HEK293 (cell line): ENCODE results near the gene ELAVL2.

Source experiments
- CTCF ChIA-PET: fragments of 350-600 bp; formaldehyde crosslinking; extraction: SDS; loops from one replicate; lab custom pipeline; 2021; ENCODE audit warnings: antibody characterized with exemption; lab: Yijun Ruan, JAX
- POLR2A ChIA-PET: fragments of 300-600 bp; formaldehyde crosslinking; extraction: SDS; loops from one replicate; lab custom pipeline; 2020; ENCODE audit warnings: antibody characterized with exemption, inconsistent platforms; lab: Yijun Ruan, JAX
- H3K27ac ChIP-seq: fragments of 200-500 bp; sonication (Bioruptor generic); 2 replicates; pipeline ENCODE4 v1.5.1; 2014; ENCODE audit warnings: low read depth, low read length, control low read depth, inconsistent platforms; ENCODE audit errors: extremely low read depth
- H3K36me3 ChIP-seq, 2 experiments: fragments of 200-500 bp in 1 of 2; sonication (Bioruptor generic) in 1 of 2; 1 replicate in 1 of 2; 2 replicates in 1 of 2; pipeline ENCODE4 v1.5.1; 2014 to 2017; ENCODE audit warnings: inconsistent platforms in 2 of 2, low read length in 2 of 2; ENCODE audit not compliant: control insufficient read depth in 2 of 2, insufficient read depth in 1 of 2
- H3K4me1 ChIP-seq: fragments of 200-500 bp; sonication (Bioruptor generic); 2 replicates; pipeline ENCODE4 v1.5.1; 2014; ENCODE audit warnings: mild to moderate bottlenecking, low read length, inconsistent platforms; ENCODE audit not compliant: control insufficient read depth, insufficient read depth
- H3K4me3 ChIP-seq: 2 replicates; pipeline ENCODE4 v1.5.1; 2011; ENCODE audit warnings: low read depth, mild to moderate bottlenecking, control low read depth, low read length, moderate library complexity
- H3K9me3 ChIP-seq: fragments of 200-500 bp; sonication (Bioruptor generic); 2 replicates; pipeline ENCODE4 v1.5.1; 2014; ENCODE audit warnings: low read depth, low read length, inconsistent platforms; ENCODE audit not compliant: control insufficient read depth, insufficient read depth
- CTCF ChIP-seq: fragments of 450-650 bp; formaldehyde crosslinking; IDR thresholded peaks from 2 replicates; pipeline ENCODE4 v1.5.1; 2016; ENCODE audit warnings: missing biosample characterization, missing genetic modification characterization
- EGR2 ChIP-seq: fragments of 450-650 bp; formaldehyde crosslinking; IDR thresholded peaks from 2 replicates; pipeline ENCODE4 v1.5.1; 2016; ENCODE audit warnings: low read depth, missing biosample characterization, missing genetic modification characterization
- GFI1B ChIP-seq: fragments of 450-650 bp; formaldehyde crosslinking; IDR thresholded peaks from 2 replicates; pipeline ENCODE4 v1.5.1; 2016; ENCODE audit warnings: missing biosample characterization, missing genetic modification characterization
- KLF1 ChIP-seq: fragments of 450-650 bp; formaldehyde crosslinking; IDR thresholded peaks from 2 replicates; pipeline ENCODE4 v1.5.1; 2016; ENCODE audit warnings: missing biosample characterization, missing genetic modification characterization
- KLF7 ChIP-seq: fragments of 450-650 bp; formaldehyde crosslinking; IDR thresholded peaks from 2 replicates; pipeline ENCODE4 v1.5.1; 2016; ENCODE audit warnings: missing biosample characterization, missing genetic modification characterization, borderline replicate concordance
- TRIM28 ChIP-seq: IDR thresholded peaks from 2 replicates; pipeline ENCODE4 v1.6.1; 2011; ENCODE audit warnings: low read length, control low read depth, borderline replicate concordance
- YY2 ChIP-seq: fragments of 450-650 bp; formaldehyde crosslinking; IDR thresholded peaks from 2 replicates; pipeline ENCODE4 v1.5.1; 2016; ENCODE audit warnings: missing biosample characterization, missing genetic modification characterization
- ZBTB20 ChIP-seq: fragments of 450-650 bp; formaldehyde crosslinking; IDR thresholded peaks from 2 replicates; pipeline ENCODE4 v1.5.1; 2016; ENCODE audit warnings: missing biosample characterization, missing genetic modification characterization
- ZBTB44 ChIP-seq: fragments of 450-650 bp; IDR thresholded peaks from 2 replicates; pipeline ENCODE4 v1.5.1; 2018; ENCODE audit warnings: missing biosample characterization, mild to moderate bottlenecking, missing genetic modification characterization
- ZBTB6 ChIP-seq: fragments of 450-650 bp; formaldehyde crosslinking; IDR thresholded peaks from 2 replicates; pipeline ENCODE4 v1.5.1; 2017; ENCODE audit warnings: missing biosample characterization, missing genetic modification characterization
- ZFHX2 ChIP-seq: fragments of 450-650 bp; formaldehyde crosslinking; conservative IDR thresholded peaks from 2 replicates; pipeline ENCODE4 v1.5.1; 2016; ENCODE audit warnings: missing biosample characterization, missing genetic modification characterization
- ZNF10 ChIP-seq: fragments of 450-650 bp; formaldehyde crosslinking; IDR thresholded peaks from 2 replicates; pipeline ENCODE4 v1.5.1; 2017; ENCODE audit warnings: missing biosample characterization, missing genetic modification characterization
- ZNF133 ChIP-seq: fragments of 450-650 bp; formaldehyde crosslinking; IDR thresholded peaks from 2 replicates; pipeline ENCODE4 v1.5.1; 2016; ENCODE audit warnings: missing biosample characterization, missing genetic modification characterization
- ZNF140 ChIP-seq: fragments of 450-650 bp; formaldehyde crosslinking; IDR thresholded peaks from 2 replicates; pipeline ENCODE4 v1.5.1; 2016; ENCODE audit warnings: missing biosample characterization, missing genetic modification characterization
- ZNF2 ChIP-seq: fragments of 450-650 bp; formaldehyde crosslinking; IDR thresholded peaks from 2 replicates; pipeline ENCODE4 v1.5.1; 2016; ENCODE audit warnings: missing biosample characterization, missing genetic modification characterization
- ZNF239 ChIP-seq: fragments of 450-650 bp; formaldehyde crosslinking; IDR thresholded peaks from 2 replicates; pipeline ENCODE4 v1.5.1; 2016; ENCODE audit warnings: missing biosample characterization, missing genetic modification characterization
- ZNF26 ChIP-seq: fragments of 450-650 bp; formaldehyde crosslinking; IDR thresholded peaks from 2 replicates; pipeline ENCODE4 v1.5.1; 2016; ENCODE audit warnings: missing biosample characterization, missing genetic modification characterization
- ZNF292 ChIP-seq: fragments of 450-650 bp; formaldehyde crosslinking; IDR thresholded peaks from 2 replicates; pipeline ENCODE4 v1.5.1; 2016; ENCODE audit warnings: low read depth, missing biosample characterization, missing genetic modification characterization, borderline replicate concordance
- ZNF341 ChIP-seq: fragments of 450-650 bp; formaldehyde crosslinking; IDR thresholded peaks from 2 replicates; pipeline ENCODE4; 2016; ENCODE audit warnings: low read depth, missing biosample characterization, missing genetic modification characterization
- ZNF548 ChIP-seq: fragments of 450-650 bp; formaldehyde crosslinking; IDR thresholded peaks from 2 replicates; pipeline ENCODE4 v1.5.1; 2016; ENCODE audit warnings: missing biosample characterization, missing genetic modification characterization
- ZNF621 ChIP-seq: fragments of 450-650 bp; formaldehyde crosslinking; IDR thresholded peaks from 2 replicates; pipeline ENCODE4 v1.5.1; 2017; ENCODE audit warnings: missing biosample characterization, missing genetic modification characterization
- ZNF629 ChIP-seq: fragments of 450-650 bp; formaldehyde crosslinking; IDR thresholded peaks from 2 replicates; pipeline ENCODE4 v1.5.1; 2017; ENCODE audit warnings: missing biosample characterization, missing genetic modification characterization
- ZNF664 ChIP-seq: fragments of 450-650 bp; formaldehyde crosslinking; IDR thresholded peaks from 2 replicates; pipeline ENCODE4 v1.5.1; 2016; ENCODE audit warnings: missing biosample characterization, missing genetic modification characterization
- ZSCAN16 ChIP-seq: fragments of 450-650 bp; formaldehyde crosslinking; IDR thresholded peaks from 2 replicates; pipeline ENCODE4 v1.5.1; 2016; ENCODE audit warnings: missing biosample characterization, missing genetic modification characterization

The ELAVL2 gene

GRCh38 chr9:23783509-23783908, 42.5 kb downstream of the ELAVL2 start:
- H3K4me3 ChIP-seq: no peak overlapping the region
- POLR2A ChIA-PET: interaction anchor here (1.4 kb wide), 1 partner anchor 10 kb away, joined by 4 read pairs; no protein-coding TSS in a partner anchor
- CTCF ChIA-PET: interaction anchor here (0.6 to 1.2 kb wide), 2 partner anchors 13 to 29 kb away, joined by 3 read pairs; no protein-coding TSS in a partner anchor

GRCh38 chr9:23779220-23779619, 46.8 kb downstream of the ELAVL2 start:
- POLR2A ChIA-PET: interaction anchor here (0.6 kb wide), 1 partner anchor 122 kb away, joined by 6 read pairs; no protein-coding TSS in a partner anchor
- peak overlapping the region; percentile 79 for H3K27ac ChIP-seq
- TF ChIP-seq TRIM28 (peak; percentile 67; the same call in 1 of the 2 replicates), EGR2 (tag by site-specific recombination) (peak; percentile 33; the same call in 1 of the 2 replicates), ZBTB6 (tag by site-specific recombination) (no peak), ZNF292 (tag by site-specific recombination) (no peak), ZNF664 (tag by site-specific recombination) (no peak), ZSCAN16 (no peak), ZNF548 (tag by site-specific recombination) (no peak), ZNF140 (tag by site-specific recombination) (no peak), ZBTB20 (tag by site-specific recombination) (no peak), ZNF133 (tag by site-specific recombination) (no peak), KLF1 (tag by site-specific recombination) (peak; percentile 17; the same call in 1 of the 2 replicates), ZNF2 (tag by site-specific recombination) (no peak), ZBTB44 (tag by site-specific recombination) (peak; percentile 36; the same call in 1 of the 2 replicates), ZNF239 (tag by site-specific recombination) (no peak), ZNF10 (no peak), YY2 (tag by site-specific recombination) (no peak), KLF7 (tag by site-specific recombination) (no peak), ZFHX2 (tag by site-specific recombination) (peak; percentile 41)

More at GRCh38 chr9:23783509-23783908, 42.5 kb downstream of the ELAVL2 start:
- Histone ChIP-seq H3K36me3 (no peaks in the 10 kb centered on the region), H3K9me3 (no peaks in the 10 kb centered on the region), H3K4me1 (peaks cover 30% of the 10 kb centered on the region), H3K27ac (no peak overlapping the region)
- TF ChIP-seq ZNF26 (tag by site-specific recombination): no peak
- no peak for TF ChIP-seq ZNF239 (tag by site-specific recombination)
- no peak for TF ChIP-seq ZNF341
- TF ChIP-seq CTCF: no peak
- no peak for TF ChIP-seq ZNF629 (tag by site-specific recombination)
- TF ChIP-seq YY2 (tag by site-specific recombination): no peak
- TF ChIP-seq GFI1B (tag by site-specific recombination): no peak
- TF ChIP-seq ZNF621 (tag by site-specific recombination): no peak

More at GRCh38 chr9:23779220-23779619, 46.8 kb downstream of the ELAVL2 start:
- no peak overlapping the region for H3K4me3 ChIP-seq
- H3K4me1 ChIP-seq: peaks cover 34% of the 10 kb centered on the region
- CTCF ChIA-PET: no interaction called here
- no peaks in the 10 kb centered on the region for H3K36me3 ChIP-seq
- H3K9me3 ChIP-seq: no peaks in the 10 kb centered on the region
